Upper lobe of right lung (tissue), 1 donor: ENCODE measurements around the gene CRYZL1. TPM values are rescaled to one million over a fixed set of nuclear protein-coding genes. Genes with fewer than 3 reads are reported as not detected.

Experiments
- ATAC-seq: fragments of 200-7000 bp; cut with Tn5 transposase; one replicate; pipeline ENCODE4 v1.9.1; 2020; ENCODE audit warnings: mild to moderate bottlenecking, moderate library complexity
- DNase-seq: peaks from one replicate; pipeline ENCODE4 v3.0.0-alpha.2; 2020
- H3K27ac ChIP-seq: fragments of 200-600 bp; one replicate; pipeline ENCODE4 v1.8.0; 2022
- H3K27me3 ChIP-seq: fragments of 200-600 bp; one replicate; pipeline ENCODE4 v1.8.0; 2022; ENCODE audit warnings: mild to moderate bottlenecking
- H3K36me3 ChIP-seq: fragments of 200-600 bp; one replicate; pipeline ENCODE4 v1.8.0; 2022
- H3K4me1 ChIP-seq: fragments of 200-600 bp; one replicate; pipeline ENCODE4 v1.8.0; 2022
- H3K4me3 ChIP-seq: fragments of 200-600 bp; one replicate; pipeline ENCODE4 v1.8.0; 2022; ENCODE audit warnings: mild to moderate bottlenecking
- H3K9me3 ChIP-seq: fragments of 200-600 bp; one replicate; pipeline ENCODE4 v1.8.0; 2022
- CTCF ChIP-seq: fragments of 200-600 bp; IDR thresholded peaks from one replicate; pipeline ENCODE4 v1.8.0; 2022; ENCODE audit warnings: antibody characterized with exemption
- intact Hi-C: fragments of 100-400 bp; cut with DNase I; formaldehyde crosslinking; loops from one replicate; pipeline ENCODE4 v1.11.0; 2022
- total RNA-seq: library from RNA; stranded (reverse); fragmentation: NEBNext Ultra II Directional; extraction: Animal tissue kit (Norgen Biotek cat#: 25700); gene quantifications from one replicate; pipeline ENCODE4 v1.2.1, GENCODE V29; 2021
- donor health status: DM: no; HTN: yes; CAD: no; lungs with severe emphysema.

The CRYZL1 gene
- total RNA-seq, 1 donor from 2014 or later: 38.0 TPM

- peaks cover 31% of the 10 kb centered on the region for H3K4me1 ChIP-seq
Measured at GRCh38 chr21:33661146-33661545, 19.6 kb upstream of the CRYZL1 start.

GRCh38 chr21:33660406-33660805 is 18.9 kb upstream of the CRYZL1 start:
- Histone ChIP-seq H3K4me3 (no peak overlapping the region), H3K27me3 (no peaks in the 10 kb centered on the region), H3K9me3 (no peaks in the 10 kb centered on the region), H3K4me1 (peaks cover 38% of the 10 kb centered on the region), H3K27ac (no peak overlapping the region), H3K36me3 (no peaks in the 10 kb centered on the region)
- no peak for DNase-seq
- ATAC-seq: no peak
- TF ChIP-seq CTCF: no peak
- intact Hi-C loops: no loop called here

More at GRCh38 chr21:33661146-33661545, 19.6 kb upstream of the CRYZL1 start:
- no peak for TF ChIP-seq CTCF
- Histone ChIP-seq H3K4me3 (no peak overlapping the region), H3K27me3 (no peaks in the 10 kb centered on the region), H3K36me3 (no peaks in the 10 kb centered on the region), H3K27ac (no peak overlapping the region), H3K9me3 (no peaks in the 10 kb centered on the region)
- intact Hi-C loops: no loop called here
- ATAC-seq (no peak), DNase-seq (no peak)

- H3K36me3 ChIP-seq: no peaks in the 10 kb centered on the region
- intact Hi-C loops: no loop called here
- TF ChIP-seq CTCF: no peak
- H3K9me3 ChIP-seq: no peaks in the 10 kb centered on the region
- ATAC-seq: no peak
- peaks cover 43% of the 10 kb centered on the region for H3K4me1 ChIP-seq
- no peaks in the 10 kb centered on the region for H3K27me3 ChIP-seq
- H3K4me3 ChIP-seq: no peak overlapping the region
- no peak for DNase-seq
- no peak overlapping the region for H3K27ac ChIP-seq
Measured at GRCh38 chr21:33659568-33659949, 18.0 kb upstream of the CRYZL1 start.

- intact Hi-C loops: no loop called here
- peaks cover 43% of the 10 kb centered on the region for H3K4me1 ChIP-seq
- no peak for ATAC-seq
Measured at GRCh38 chr21:33658919-33659567, 17.5 kb upstream of the CRYZL1 start.

GRCh38 chr21:33657124-33657820 is 15.7 kb upstream of the CRYZL1 start:
- no peak for TF ChIP-seq CTCF
- ATAC-seq (peak; percentile 37), DNase-seq (no peak)
- intact Hi-C loops: no loop called here
- no peaks in the 10 kb centered on the region for H3K9me3 ChIP-seq
- no peak overlapping the region for H3K4me3 ChIP-seq
- no peaks in the 10 kb centered on the region for H3K36me3 ChIP-seq
- H3K27me3 ChIP-seq: no peaks in the 10 kb centered on the region
- H3K27ac ChIP-seq: no peak overlapping the region
- peaks cover 43% of the 10 kb centered on the region for H3K4me1 ChIP-seq

More at GRCh38 chr21:33658919-33659567, 17.5 kb upstream of the CRYZL1 start:
- H3K36me3 ChIP-seq: no peaks in the 10 kb centered on the region
- TF ChIP-seq CTCF: no peak
- H3K27me3 ChIP-seq: no peaks in the 10 kb centered on the region
- H3K27ac ChIP-seq: no peak overlapping the region
- DNase-seq: no peak
- H3K9me3 ChIP-seq: no peaks in the 10 kb centered on the region
- no peak overlapping the region for H3K4me3 ChIP-seq
